Jurkat, Clone E6-1 (cell line): Measurements from ENCODE around the gene SCAF11.

ENCODE experiments used
- DNase-seq: peaks from one replicate; pipeline ENCODE4 v3.0.0-alpha.2; 2011; ENCODE audit warnings: low read depth, low spot score
- H3K4me3 ChIP-seq: 2 replicates; pipeline ENCODE4 v1.5.1; 2011; ENCODE audit warnings: mild to moderate bottlenecking, low read length, control low read depth, moderate library complexity

SCAF11 gene

DNA sequence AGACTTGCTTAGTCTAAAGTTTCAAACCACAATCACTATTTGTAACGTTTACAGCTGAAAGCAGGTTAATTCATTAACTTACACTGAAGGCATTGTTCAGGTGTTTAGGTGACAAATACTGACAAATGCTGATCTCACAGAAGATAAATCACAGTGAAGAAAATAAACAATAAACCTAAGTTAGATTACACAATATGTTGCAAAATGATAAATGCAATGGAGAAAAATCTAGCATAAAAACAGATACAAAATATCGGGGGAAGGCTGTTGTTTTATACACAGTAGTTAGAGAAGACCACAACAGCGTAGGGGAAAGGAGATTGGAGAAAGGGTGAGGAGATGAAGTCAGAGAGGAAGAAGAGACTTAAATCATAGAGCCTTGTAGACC is 3.0 kb downstream of the SCAF11 start:
- no peak overlapping the region for H3K4me3 ChIP-seq
- no peak for DNase-seq

DNA sequence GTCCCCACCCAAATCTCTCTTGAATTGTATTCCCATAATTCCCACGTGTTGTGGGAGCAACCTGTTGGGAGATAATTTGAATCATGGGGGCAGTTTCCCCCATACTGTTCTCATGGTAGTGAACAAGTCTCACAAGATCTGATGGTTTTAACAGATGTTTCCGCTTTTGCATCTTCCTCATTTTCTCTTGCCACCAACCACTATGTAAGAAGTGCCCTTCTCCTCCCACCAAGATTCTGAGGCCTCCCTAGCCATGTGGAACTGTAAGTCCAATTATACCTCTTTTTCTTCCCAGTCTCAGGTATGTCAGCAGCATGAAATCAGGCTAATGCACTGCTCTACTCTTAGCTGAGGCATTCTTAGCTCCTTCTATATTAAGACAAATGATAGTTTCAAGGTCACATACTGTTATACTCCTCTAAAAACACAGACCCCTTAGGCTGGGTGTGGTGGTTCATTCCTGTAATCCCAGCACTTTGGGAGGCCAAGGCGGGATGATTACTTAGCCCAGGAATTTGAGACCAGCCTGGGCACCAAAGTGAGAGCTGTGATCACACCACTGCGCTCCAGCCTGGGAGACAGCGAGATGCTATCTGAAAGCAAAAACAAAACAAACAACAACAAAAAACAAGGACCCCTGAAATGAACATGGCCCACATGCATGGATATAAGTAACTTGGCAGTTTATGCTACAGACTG is 3.6 kb downstream of the SCAF11 start:
- no peak overlapping the region for H3K4me3 ChIP-seq

DNA sequence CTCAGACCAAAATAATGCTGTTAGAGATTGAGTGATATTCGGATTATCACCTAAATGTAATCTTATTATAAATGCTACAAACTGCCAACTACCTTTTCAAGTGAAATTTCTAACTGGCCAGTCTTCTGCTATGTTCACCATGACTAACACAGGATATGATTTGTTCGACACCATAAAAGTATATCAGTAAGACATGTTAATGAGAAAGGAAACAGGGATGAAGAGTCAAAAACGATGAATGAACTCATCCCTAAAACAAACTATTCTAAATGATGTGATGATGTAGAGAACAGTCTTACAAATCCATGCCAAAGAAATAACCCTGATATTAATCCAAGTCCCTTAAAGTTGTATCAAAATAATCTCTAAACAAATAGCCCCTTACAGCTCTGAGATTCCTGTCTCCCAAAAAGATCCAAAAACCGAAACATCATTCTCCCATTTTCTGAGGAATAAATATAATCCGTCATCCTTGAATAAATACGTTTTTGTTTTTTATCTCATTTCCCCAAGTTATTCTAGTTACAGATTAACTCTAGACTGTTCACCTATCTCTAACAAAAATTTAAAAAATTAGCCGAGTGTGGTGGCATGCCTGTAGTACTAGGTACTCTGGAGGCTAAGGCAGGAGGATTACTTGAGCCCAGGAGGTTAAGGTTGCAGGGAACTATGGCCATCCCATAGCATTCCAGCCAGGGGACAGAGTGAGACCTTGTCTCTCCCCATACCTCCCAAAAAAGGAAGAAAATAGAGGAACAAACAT is 9.1 kb downstream of the SCAF11 start:
- no peak overlapping the region for H3K4me3 ChIP-seq
- DNase-seq: no peak

More for the DNA sequence above, 3.6 kb downstream of the SCAF11 start:
- DNase-seq: no peak

DNA sequence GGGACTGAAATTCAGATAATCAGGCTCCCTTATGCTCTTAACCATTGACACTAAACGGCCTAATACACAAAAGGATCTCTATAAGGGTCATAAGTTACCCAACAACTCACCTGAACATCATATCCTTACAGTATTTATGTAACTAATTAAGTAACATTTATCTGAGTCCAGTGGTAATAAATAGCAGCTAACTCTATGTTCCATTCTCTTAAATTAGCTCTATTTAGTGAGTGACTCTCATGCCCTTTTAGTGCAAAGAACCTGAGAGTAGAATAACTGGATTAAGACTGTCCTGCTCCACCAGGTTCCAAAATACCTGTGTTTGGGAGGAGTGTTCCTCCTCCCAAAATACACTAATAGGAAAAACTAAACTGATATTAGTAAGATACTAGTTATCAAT is 9.8 kb downstream of the SCAF11 start:
- no peak overlapping the region for H3K4me3 ChIP-seq
- no peak for DNase-seq

DNA sequence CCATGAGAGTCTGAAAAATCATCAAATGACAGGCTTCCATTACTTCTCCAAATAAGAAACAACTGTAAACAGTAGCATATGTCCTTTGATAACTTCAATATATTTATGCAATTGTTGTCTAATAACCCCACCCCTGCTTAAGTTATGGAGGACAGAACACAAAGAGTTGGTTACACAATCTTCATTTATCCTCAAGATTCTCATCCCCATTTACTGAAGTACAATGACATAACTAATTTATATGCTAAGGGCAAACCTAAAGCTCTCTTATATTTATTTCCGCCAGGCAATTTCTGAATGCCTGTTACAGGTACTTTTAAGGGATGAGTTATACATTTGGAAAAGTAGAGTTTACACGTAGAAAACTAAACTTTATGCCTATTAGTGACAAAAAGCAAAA is 12.3 kb downstream of the SCAF11 start:
- H3K4me3 ChIP-seq: no peak overlapping the region
- no peak for DNase-seq

DNA sequence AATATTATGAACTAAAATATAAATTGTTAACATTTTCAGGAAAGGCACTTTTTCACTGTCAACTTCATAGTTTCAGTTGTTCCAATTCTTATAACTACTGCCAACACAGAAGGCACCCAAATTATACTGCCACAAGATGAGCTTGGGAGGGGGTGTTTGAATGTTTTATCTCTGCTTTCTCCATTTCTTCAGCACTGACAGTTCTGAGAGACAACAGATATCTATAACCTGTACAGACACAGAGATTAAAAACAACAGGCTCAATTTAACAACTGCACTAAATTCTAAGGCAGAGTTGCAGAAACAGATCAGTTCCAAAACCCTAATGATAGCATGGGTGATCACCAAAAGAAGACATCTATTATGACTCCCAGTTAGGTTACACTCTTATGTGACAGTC is 12.8 kb downstream of the SCAF11 start:
- H3K4me3 ChIP-seq: no peak overlapping the region
- no peak for DNase-seq

DNA sequence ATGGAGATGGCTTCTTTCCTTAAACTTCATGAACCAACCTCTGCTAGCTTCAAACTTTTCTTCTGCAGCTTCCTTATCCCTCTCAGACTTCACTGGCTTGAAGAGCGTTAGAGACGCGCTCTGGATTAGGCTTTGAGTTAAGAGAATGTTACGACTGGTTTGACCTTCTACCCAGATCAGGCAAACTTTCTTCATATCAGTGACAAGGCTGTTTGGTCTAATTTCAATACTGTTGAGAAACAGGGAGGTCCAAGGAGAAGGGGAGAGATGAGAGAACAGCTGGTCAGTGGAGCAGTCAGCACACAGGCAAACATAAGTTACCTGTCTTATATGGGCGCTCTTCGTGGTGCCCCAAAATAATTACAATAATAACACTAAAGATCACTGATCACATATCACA is 14.9 kb downstream of the SCAF11 start:
- DNase-seq: no peak
- H3K4me3 ChIP-seq: no peak overlapping the region

DNA sequence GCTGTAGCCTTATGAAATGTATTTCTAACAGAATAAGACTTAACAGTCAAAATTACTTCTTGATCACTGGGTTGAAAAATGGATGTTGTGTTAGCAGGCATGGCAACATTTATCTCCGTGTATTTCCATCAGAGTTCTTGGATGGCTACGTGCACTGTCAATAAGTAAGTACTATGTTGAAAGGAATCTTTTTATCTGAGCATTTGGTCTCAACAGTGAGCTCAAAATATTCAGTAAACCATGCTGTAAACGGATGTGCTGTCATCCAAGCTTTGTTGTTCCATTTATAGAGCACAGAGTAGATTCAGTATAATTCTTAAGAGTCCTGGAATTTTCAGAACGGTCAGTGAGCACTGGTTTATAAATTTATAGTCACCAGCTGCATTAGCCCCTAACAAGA is 15.5 kb downstream of the SCAF11 start:
- H3K4me3 ChIP-seq: no peak overlapping the region
- DNase-seq: no peak

DNA sequence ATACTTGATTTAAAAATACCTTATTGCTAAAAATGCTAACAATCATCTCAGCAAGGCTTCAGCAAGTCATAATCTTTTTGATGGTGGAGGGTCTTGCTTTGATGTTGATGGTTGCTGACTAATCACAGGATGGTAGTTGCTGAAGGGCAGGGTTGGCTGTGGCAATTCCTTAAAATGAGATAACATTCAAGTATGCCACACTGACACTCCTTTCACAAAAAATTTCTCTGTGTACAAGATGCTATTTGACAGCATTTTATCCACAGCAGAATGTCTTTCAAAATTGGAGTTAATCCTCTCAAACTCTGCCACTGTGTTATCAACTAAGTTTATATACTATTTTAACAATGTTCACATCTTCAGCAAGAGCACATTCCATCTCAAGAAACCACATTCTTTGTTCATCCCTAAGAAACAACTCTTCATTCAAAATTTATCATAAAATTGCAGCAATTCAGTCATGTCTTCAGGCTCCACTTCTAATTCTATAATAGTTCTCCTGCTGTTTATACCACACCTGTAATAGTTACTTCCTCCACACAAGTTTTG is 16.1 kb downstream of the SCAF11 start:
- H3K4me3 ChIP-seq: no peak overlapping the region
- DNase-seq: no peak

DNA sequence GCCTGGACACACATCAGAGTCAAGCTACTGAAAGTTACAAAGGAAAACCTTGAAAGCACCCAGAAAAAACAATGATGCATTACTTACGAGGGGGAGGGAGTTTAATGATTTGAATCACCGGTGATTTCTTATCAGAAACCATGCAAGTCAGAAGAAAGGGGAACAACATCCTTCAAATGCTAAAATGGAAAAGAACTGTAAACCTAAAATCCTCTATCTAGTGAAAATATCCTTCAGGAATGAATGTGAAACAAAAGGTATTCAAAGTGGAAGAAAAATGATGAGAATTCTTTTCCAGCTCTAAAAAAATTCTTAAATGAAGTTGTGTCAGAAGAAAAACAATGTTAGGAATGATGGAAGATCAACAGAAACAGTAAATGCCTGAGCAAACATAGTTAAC is 16.8 kb downstream of the SCAF11 start:
- DNase-seq: no peak
- H3K4me3 ChIP-seq: no peak overlapping the region

DNA sequence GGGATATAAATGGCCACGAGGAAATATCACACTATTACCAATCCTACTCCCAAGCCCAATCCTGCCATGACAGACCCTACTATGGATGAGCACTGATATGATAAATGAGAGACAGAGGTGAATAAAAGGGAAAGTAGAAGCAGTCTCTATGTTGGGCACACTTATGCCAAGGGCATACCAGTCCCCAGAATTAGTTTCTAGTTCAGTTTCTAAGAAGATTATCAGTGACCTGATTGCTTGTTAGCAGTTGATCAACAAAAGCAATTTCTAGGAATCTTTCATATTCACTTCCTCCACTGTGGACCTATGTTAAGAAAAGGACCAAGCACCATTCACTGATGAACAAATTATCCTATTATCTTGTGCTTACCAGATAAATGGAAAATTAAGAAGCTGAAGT is 20.0 kb downstream of the SCAF11 start:
- no peak for DNase-seq
- no peak overlapping the region for H3K4me3 ChIP-seq

DNA sequence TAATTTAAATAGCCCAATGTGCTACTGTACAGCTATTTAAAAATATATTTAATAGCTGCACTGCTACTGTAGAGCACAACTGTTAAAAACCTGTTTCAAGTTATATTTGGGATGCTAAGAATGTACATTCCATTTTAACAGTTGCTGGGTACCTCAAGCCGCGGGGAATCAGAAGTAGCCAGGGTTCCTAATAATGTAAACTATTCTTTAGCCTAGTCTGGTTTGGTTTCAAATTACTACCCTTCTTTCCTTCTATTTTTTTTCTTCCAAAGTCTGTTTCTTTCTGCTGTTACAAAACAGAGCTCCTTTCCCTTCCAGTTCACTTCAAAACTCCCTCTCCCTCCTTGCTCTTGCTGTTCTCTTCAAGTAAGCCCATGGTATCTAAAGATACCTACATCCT is 21.3 kb downstream of the SCAF11 start:
- H3K4me3 ChIP-seq: no peak overlapping the region
- DNase-seq: no peak

DNA sequence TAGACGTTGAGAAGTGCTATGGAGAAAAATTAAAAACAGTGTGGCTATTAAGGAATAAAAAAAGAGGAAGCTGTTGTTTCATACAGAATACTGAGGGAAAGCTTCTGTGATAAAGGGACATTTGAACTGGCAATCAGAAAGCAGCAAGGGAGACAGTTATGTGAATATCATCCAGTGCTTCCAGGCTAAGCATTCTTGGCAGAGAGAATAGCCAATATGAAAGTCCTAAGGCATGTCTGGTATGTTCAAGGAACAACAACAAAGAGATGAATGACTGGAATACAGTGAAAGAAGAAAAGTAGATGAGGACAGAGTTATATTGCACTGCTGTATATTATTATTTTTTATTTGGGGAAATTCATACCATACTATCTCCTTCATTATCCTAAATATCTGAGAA is 23.9 kb downstream of the SCAF11 start:
- DNase-seq: no peak

DNA sequence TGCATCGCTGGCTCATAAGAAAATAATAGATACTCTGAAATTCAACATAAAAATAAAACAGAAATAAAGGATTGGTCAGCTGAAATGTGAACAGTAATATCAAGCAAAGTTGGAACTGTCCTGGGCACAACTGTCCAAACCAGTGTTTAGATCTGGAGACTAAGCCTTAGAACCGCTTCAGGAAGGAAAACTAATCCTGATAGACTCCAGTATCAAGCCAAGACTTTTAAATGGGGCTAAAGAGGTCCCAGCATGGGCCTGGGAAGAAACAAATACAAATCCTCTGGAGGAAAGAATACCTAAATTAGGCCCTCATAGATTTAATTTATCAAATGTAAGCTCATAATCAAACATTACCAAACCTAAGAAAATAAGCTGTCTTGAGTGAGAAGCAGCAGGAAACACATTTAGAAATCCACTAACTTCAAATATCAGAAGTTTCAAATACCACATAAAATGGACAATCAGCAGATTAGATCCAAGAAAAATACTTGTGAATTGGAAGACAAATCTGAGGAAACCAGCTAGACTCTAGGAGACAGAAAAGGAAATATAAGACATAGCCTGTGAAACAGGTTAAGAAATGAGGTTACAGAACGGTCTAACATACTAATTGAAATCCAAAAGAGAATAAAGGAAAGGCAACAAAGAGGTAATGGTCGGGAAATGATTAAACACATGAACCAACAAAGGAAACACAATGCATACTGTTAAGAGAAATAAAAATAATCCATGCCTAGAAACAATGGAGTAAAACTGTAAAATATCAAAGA is 27.6 kb downstream of the SCAF11 start:
- DNase-seq: no peak

More for the DNA sequence above, 23.9 kb downstream of the SCAF11 start:
- H3K4me3 ChIP-seq: no peak overlapping the region

DNA sequence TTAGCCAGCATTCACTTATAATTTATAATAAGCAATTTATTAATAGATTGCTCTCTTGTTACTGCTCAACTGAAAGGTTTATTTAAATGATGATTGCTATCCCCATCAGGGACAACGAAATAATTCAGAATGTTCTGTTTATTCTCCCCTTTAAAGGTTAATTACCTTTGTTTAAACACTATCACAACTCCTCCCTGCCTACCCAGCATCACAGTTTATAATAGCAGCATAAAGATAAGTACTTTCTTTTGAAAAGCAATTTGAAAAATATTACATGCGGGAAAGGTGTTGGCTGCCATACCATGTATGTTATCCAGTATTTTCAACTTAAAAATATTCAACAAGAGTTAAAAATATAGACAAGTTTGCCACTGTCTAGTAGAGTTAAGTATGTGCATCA is 30.6 kb downstream of the SCAF11 start:
- DNase-seq: no peak

More for the DNA sequence above, 27.6 kb downstream of the SCAF11 start:
- H3K4me3 ChIP-seq: no peak overlapping the region

DNA sequence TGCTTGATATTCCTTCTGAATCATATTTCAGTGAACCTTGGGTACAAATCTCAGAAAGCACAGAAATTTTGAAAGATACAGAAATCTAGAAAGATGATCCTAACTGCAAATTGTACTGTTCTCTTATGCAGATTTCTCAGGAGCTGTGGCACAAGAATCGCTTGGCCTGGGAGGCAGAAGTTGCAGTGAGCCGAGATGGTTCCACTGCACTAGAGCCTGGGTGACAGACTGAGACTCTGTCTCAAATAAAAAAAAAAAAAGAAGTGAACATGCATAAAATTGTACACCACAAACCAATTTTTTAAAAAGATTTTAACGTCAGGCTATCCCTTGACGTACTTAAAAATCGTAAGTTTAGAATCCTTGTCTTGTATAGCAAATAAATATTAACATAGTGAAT is 31.3 kb downstream of the SCAF11 start:
- DNase-seq: no peak
- H3K4me3 ChIP-seq: no peak overlapping the region

More for the DNA sequence above, 30.6 kb downstream of the SCAF11 start:
- no peak overlapping the region for H3K4me3 ChIP-seq

DNA sequence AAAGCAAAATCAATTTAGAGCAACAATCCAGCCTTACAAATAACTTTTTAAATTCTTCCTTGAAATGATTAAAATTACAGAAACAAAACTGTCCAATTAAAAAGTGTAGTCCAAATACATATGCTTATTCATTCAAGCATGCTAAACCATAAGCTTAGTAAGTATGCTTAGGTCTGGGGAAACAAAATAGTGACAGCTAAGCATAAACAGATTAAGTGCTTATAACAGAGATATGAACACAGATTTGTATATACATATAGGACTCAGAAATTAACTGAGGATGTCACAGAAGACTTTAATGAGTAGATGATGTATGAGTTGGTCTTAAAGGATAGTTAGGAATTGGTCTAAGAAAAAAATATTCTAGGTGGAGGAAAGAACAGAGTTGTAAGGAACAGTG is 41.8 kb downstream of the SCAF11 start:
- no peak overlapping the region for H3K4me3 ChIP-seq
- DNase-seq: no peak

DNA sequence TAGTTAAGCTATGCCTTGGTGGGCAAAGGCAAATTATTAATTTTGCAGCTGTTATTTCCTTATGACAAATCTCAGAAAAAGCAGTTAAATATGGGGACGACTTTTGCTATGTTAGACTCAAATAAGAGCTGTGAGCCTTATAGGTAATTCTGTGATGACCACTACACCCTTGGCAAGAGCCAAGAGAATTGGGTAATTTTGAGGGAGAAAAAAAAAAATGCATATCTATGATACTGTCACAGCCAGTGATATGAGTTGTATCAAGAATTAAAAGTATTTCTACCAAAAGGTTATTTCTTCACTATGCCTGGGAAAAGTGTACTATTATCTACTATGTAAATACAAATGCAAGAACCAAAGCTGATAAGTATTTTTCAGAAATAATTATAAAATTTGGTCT is 43.9 kb downstream of the SCAF11 start:
- DNase-seq: no peak
- H3K4me3 ChIP-seq: no peak overlapping the region

DNA sequence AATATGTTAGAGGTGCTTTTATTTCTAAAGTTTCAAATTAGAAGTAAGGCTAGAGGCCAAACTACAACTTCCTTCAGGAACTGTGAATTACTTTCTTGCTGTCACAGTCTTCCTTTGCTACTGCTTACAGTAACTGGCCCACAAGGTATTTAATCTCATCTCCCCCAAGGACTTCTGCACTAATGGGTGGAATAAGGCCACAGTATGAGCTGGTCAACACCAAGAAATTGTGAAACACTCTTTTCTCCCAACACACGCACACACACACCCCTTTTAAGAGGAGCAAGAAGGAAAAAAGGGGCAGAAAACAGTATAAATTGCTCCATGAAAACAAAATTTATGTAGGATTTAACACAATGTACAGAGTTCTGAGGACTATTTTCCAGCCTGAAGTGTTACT is 45.6 kb downstream of the SCAF11 start:
- no peak overlapping the region for H3K4me3 ChIP-seq
- no peak for DNase-seq

DNA sequence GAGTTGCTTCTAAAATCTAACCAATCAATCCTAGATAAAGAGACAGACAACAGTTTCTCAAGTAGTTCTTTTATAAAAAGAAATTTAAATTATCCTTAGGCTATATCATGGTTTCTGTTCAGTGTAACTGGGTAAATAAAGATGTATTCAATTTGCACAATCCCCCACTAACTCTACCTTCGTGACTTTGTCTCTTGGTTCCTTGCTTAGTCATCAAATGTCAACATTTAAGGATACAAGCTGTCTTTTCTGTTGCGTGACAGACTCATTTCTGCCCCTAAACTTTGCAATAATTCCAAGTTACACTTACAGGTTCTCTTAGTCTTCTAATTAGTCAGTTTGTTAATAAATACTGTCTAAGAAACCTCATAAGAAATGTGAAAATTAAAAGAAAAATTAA is 50.6 kb downstream of the SCAF11 start:
- no peak for DNase-seq
- H3K4me3 ChIP-seq: no peak overlapping the region
